GM12865 (cell line): ENCODE data around the gene MS4A10.

Experiments
- DNase-seq: peaks from one replicate; pipeline ENCODE4 v3.0.0; 2010; ENCODE audit warnings: low read depth
- H3K4me3 ChIP-seq: 2 replicates; pipeline ENCODE4 v1.5.1; 2011; ENCODE audit warnings: mild to moderate bottlenecking, low read depth, low read length, control low read depth
- CTCF ChIP-seq: IDR thresholded peaks from 2 replicates; pipeline ENCODE4 v1.5.1; 2011; ENCODE audit warnings: low read length, control low read depth, low read depth, inconsistent platforms; ENCODE audit not compliant: insufficient read depth; ENCODE audit errors: missing control alignments

The MS4A10 gene

DNA sequence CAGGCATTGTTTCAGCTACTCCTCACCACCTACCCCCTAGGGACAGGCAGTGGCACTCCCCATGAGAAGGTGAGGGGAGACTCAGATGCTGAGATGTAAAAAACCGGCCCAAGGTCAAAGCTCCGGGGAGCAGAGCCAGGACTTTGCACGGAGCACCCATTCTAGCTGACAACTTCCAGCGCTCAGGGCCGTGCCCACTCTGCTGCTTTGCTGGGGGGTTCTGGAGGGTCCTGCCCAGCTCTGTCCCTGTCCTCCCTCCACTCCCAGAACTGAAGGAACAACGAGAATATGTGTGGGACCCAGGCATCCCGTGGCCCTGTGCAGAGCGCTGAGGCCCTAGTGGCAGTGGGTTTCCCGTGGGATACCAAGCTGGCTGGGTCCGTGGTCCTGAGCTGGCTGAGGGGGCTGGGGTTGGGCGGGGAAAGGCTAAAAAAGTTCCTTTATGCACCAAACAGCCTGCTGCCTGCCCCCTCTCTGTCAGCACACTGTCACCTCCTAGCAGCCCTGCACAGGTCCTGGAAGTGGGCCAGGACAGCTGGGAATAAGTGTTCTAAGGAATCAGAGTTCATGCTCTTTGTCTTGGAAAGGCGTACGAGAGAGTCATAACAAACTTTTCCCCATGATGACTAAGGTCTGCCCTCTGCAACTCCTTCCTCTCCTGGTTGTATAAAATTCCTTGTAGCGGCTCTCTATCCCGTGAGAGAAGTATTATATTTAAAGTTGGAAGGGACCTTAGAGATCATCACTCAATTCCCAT is 1.9 kb downstream of the MS4A10 start:
- DNase-seq: no peak
- no peak for TF ChIP-seq CTCF

GRCh38 chr11:60788401-60789125 is 3.4 kb downstream of the MS4A10 start:
- no peak overlapping the region for H3K4me3 ChIP-seq
- DNase-seq: no peak
- TF ChIP-seq CTCF: no peak

More for the DNA sequence above, 1.9 kb downstream of the MS4A10 start:
- H3K4me3 ChIP-seq: no peak overlapping the region

GRCh38 chr11:60790726-60791125 is 5.6 kb downstream of the MS4A10 start:
- no peak for TF ChIP-seq CTCF
- DNase-seq: no peak
- no peak overlapping the region for H3K4me3 ChIP-seq

DNA sequence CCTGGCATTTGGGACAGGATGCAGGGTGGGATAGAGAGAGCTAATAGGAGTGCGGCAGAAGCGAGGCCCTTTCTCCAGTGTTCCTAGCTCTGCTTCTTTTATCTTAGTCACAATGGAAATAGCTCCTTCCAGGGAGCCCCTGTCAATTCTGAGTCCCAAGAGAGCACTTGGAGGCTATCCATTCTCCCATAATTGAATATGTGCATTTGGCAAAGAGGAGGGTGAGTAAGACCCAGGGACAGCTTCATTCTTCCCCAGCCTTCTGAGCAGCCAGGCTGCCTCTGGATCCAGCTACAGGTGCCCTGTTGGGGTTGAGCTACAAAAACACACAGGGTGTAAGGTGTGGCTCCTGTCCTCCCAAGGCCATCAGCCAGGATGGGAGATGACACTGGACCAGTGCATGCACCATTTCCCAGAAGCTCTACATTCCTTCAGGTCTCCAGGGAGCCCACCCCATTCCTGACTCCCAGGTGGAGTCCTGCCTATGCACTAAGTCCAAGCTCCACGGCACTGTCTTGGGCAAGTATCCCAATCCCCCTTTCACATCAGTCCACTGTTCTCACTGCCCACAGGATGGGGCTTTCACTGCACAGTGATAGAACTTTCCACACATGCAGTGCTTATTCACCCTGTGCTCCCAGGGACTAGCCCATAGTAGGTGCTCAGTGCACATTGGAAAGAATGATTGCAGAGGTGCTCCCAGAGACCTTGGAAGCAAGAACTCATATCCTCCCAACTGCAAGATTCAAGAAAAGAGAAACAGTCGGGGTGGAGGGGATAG is 6.2 kb downstream of the MS4A10 start:
- no peak for TF ChIP-seq CTCF
- DNase-seq: no peak
- no peak overlapping the region for H3K4me3 ChIP-seq

- no peak for DNase-seq
- no peak for TF ChIP-seq CTCF
- no peak overlapping the region for H3K4me3 ChIP-seq
Measured at GRCh38 chr11:60792521-60792920, 7.4 kb downstream of the MS4A10 start.

- no peak overlapping the region for H3K4me3 ChIP-seq
- no peak for TF ChIP-seq CTCF
- no peak for DNase-seq
Measured at GRCh38 chr11:60795291-60795690, 10.2 kb downstream of the MS4A10 start.
